SK-N-SH (cell line): ENCODE data around the gene LILRA1.

Experiments used
- CHD2 ChIP-seq: fragments of 150-350 bp; IDR thresholded peaks from 2 replicates; pipeline ENCODE4 v1.6.1; 2018; ENCODE audit warnings: low read length; ENCODE audit not compliant: partially characterized antibody
- CTCF ChIP-seq: fragments of 200-600 bp; sonication (generic); IDR thresholded peaks from 2 replicates; pipeline ENCODE4 v1.6.1; 2017; ENCODE audit warnings: antibody characterized with exemption, mild to moderate bottlenecking, moderate library complexity
- EZH2phosphoT487 ChIP-seq: fragments of 200-600 bp; sonication (generic); IDR thresholded peaks from 2 replicates; pipeline ENCODE4 v1.6.1; 2017; ENCODE audit warnings: low read depth, mixed run types, mild to moderate bottlenecking, antibody characterized with exemption, moderate library complexity, borderline replicate concordance
- JUND ChIP-seq: IDR thresholded peaks from 2 replicates; pipeline ENCODE4 v1.4.0; 2012
- MAX ChIP-seq: IDR thresholded peaks from 2 replicates; pipeline ENCODE4 v1.4.0; 2012; ENCODE audit warnings: low read depth
- MXI1 ChIP-seq: IDR thresholded peaks from 2 replicates; pipeline ENCODE4 v1.6.1; 2012; ENCODE audit warnings: mild to moderate bottlenecking, low read depth, low read length, improper control_type of control experiment
- NRF1 ChIP-seq: IDR thresholded peaks from 2 replicates; pipeline ENCODE4 v1.6.1; 2012; ENCODE audit warnings: low read depth, mild to moderate bottlenecking, low read length
- PBX3 ChIP-seq: IDR thresholded peaks from 2 replicates; pipeline ENCODE4; 2012
- POLR2AphosphoS5 ChIP-seq: IDR thresholded peaks from 2 replicates; pipeline ENCODE4 v1.6.1; 2012; ENCODE audit warnings: low read depth, low read length
- RAD21 ChIP-seq: IDR thresholded peaks from 2 replicates; pipeline ENCODE4 v1.6.1; 2012; ENCODE audit warnings: mild to moderate bottlenecking, low read length
- RCOR1 ChIP-seq: fragments of 150-350 bp; IDR thresholded peaks from 2 replicates; pipeline ENCODE4 v1.6.1; 2017; ENCODE audit warnings: antibody characterized with exemption, low read length
- TCF12 ChIP-seq: IDR thresholded peaks from 2 replicates; pipeline ENCODE4 v1.4.0; 2012
- USF1 ChIP-seq: IDR thresholded peaks from 2 replicates; pipeline ENCODE4 v1.4.0; 2012; ENCODE audit warnings: low read depth, borderline replicate concordance
- YY1 ChIP-seq: IDR thresholded peaks from 2 replicates; pipeline ENCODE4 v1.4.0; 2012; ENCODE audit warnings: low read depth, mild to moderate bottlenecking

GRCh38 chr19:54650108-54650655 is 56.8 kb downstream of the LILRA1 start:
- no peak for TF ChIP-seq CTCF
- TF ChIP-seq TCF12: no peak
- TF ChIP-seq YY1: no peak
- no peak for TF ChIP-seq PBX3
- TF ChIP-seq RCOR1: no peak
- TF ChIP-seq EZH2phosphoT487: no peak
- no peak for TF ChIP-seq JUND
- TF ChIP-seq POLR2AphosphoS5: no peak
- TF ChIP-seq MXI1: no peak
- TF ChIP-seq RAD21: no peak
- TF ChIP-seq CHD2: no peak
- no peak for TF ChIP-seq USF1
- no peak for TF ChIP-seq NRF1
- no peak for TF ChIP-seq MAX
